HL-60 (cell line): ENCODE results near the gene MXD3.

Source experiments
- DNase-seq, 2 experiments: peaks; one replicate each; pipeline ENCODE4 v3.0.0-alpha.2; 2010 to 2020; ENCODE audit warnings: low read depth in 1 of 2, low spot score in 1 of 2
- H3K27ac ChIP-seq: fragments of 250-450 bp; sonication (Bioruptor Pico); replicated peaks from 2 replicates; pipeline ENCODE4 v1.5.1; 2020; ENCODE audit warnings: mild to moderate bottlenecking, moderate library complexity
- H3K27me3 ChIP-seq: fragments of 250-450 bp; sonication (Bioruptor Pico); 2 replicates; pipeline ENCODE4 v1.5.1; 2021; ENCODE audit warnings: mild to moderate bottlenecking, moderate library complexity; ENCODE audit not compliant: insufficient read depth, poor library complexity, severe bottlenecking
- H3K4me3 ChIP-seq: replicated peaks from 2 replicates; pipeline ENCODE4 v1.5.1; 2011; ENCODE audit warnings: mild to moderate bottlenecking, control low read depth, low read length; ENCODE audit not compliant: insufficient read depth
- CTCF ChIP-seq: IDR thresholded peaks from one replicate; pipeline ENCODE4 v1.5.1; 2011; ENCODE audit warnings: low read length, control low read depth, inconsistent platforms; ENCODE audit not compliant: insufficient read depth
- GABPA ChIP-seq: IDR thresholded peaks from 2 replicates; pipeline ENCODE4 v1.6.1; 2012; ENCODE audit warnings: low read depth
- POLR2AphosphoS5 ChIP-seq: IDR thresholded peaks from 2 replicates; pipeline ENCODE4 v1.6.1; 2012; ENCODE audit warnings: low read depth
- SPI1 ChIP-seq: IDR thresholded peaks from 2 replicates; pipeline ENCODE4 v1.6.1; 2012; ENCODE audit warnings: low read depth, mild to moderate bottlenecking, borderline replicate concordance
- TF ChIP-seq, protein P1 (sequence below): IDR thresholded peaks from 2 replicates; pipeline ENCODE4 v1.6.1; 2012; ENCODE audit warnings: low read depth; ENCODE audit not compliant: insufficient replicate concordance

MXD3 gene

GRCh38 chr5:177299697-177300096, 12.0 kb downstream of the MXD3 start:
- H3K27ac ChIP-seq, result peak overlapping the region; percentile 45
- H3K27me3 ChIP-seq, result no peaks in the 10 kb centered on the region
- TF ChIP-seq, protein P1, sequence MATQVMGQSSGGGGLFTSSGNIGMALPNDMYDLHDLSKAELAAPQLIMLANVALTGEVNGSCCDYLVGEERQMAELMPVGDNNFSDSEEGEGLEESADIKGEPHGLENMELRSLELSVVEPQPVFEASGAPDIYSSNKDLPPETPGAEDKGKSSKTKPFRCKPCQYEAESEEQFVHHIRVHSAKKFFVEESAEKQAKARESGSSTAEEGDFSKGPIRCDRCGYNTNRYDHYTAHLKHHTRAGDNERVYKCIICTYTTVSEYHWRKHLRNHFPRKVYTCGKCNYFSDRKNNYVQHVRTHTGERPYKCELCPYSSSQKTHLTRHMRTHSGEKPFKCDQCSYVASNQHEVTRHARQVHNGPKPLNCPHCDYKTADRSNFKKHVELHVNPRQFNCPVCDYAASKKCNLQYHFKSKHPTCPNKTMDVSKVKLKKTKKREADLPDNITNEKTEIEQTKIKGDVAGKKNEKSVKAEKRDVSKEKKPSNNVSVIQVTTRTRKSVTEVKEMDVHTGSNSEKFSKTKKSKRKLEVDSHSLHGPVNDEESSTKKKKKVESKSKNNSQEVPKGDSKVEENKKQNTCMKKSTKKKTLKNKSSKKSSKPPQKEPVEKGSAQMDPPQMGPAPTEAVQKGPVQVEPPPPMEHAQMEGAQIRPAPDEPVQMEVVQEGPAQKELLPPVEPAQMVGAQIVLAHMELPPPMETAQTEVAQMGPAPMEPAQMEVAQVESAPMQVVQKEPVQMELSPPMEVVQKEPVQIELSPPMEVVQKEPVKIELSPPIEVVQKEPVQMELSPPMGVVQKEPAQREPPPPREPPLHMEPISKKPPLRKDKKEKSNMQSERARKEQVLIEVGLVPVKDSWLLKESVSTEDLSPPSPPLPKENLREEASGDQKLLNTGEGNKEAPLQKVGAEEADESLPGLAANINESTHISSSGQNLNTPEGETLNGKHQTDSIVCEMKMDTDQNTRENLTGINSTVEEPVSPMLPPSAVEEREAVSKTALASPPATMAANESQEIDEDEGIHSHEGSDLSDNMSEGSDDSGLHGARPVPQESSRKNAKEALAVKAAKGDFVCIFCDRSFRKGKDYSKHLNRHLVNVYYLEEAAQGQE, result no peak
- TF ChIP-seq POLR2AphosphoS5, result no peak
- no peak for DNase-seq
- no peak overlapping the region for H3K4me3 ChIP-seq

GRCh38 chr5:177297922-177298321, 13.8 kb downstream of the MXD3 start:
- Histone ChIP-seq H3K4me3 (no peak overlapping the region), H3K27me3 (no peaks in the 10 kb centered on the region), H3K27ac (no peak overlapping the region)
- DNase-seq, result no peak
- TF ChIP-seq SPI1 (no peak), CTCF (no peak)
- TF ChIP-seq, protein P1, result no peak

GRCh38 chr5:177296581-177296980, 15.1 kb downstream of the MXD3 start:
- peak in 1 of 2 experiments; percentile 65 for DNase-seq
- Histone ChIP-seq H3K27me3 (no peaks in the 10 kb centered on the region), H3K27ac (peak overlapping the region; percentile 72), H3K4me3 (no peak overlapping the region)
- TF ChIP-seq, protein P1, result no peak
- TF ChIP-seq POLR2AphosphoS5 (no peak), GABPA (no peak), SPI1 (peak; percentile 71), CTCF (no peak)

DNA sequence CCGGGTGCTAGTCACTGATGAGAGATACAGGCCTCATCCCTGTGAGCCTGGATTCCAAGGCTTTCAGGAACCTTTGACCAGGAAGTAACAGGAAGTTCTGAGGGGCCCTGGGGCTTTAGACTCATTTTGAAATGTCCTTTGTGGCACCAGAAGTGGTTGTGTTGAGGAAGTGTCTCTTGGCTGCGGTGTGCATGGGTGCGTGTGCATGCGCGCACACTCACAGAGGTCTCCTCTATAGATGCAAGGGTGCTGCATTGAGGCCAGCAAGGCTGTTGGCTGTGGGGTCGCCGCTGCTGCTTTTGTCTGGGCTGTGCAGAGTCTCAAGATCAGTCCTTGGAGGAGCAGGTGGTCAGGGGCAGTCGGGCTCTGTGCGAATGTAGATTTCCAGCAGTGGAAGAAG, 15.8 kb downstream of the MXD3 start:
- peak; percentile 69 to 83 for DNase-seq
- TF ChIP-seq POLR2AphosphoS5 (peak; percentile 57; the same call in 1 of the 2 replicates), SPI1 (peak; percentile 79; the same call in 1 of the 2 replicates), GABPA (no peak), CTCF (no peak)
- TF ChIP-seq, protein P1, result no peak
- peak overlapping the region; percentile 72 for H3K27ac ChIP-seq
- H3K4me3 ChIP-seq, result no peak overlapping the region
- H3K27me3 ChIP-seq, result no peaks in the 10 kb centered on the region
